ENCODE measurements around the gene POU6F2. TPM values are rescaled to one million over a fixed set of nuclear protein-coding genes. Genes with fewer than 3 reads are reported as not detected.
"Not testable (repeated sequence)": the region's sequence is repeated elsewhere in the genome, so short reads cannot be mapped to it uniquely, and the experiment has no call there.

Gene POU6F2
- polyA plus RNA-seq, 1 donor = 0.18 TPM

DNA sequence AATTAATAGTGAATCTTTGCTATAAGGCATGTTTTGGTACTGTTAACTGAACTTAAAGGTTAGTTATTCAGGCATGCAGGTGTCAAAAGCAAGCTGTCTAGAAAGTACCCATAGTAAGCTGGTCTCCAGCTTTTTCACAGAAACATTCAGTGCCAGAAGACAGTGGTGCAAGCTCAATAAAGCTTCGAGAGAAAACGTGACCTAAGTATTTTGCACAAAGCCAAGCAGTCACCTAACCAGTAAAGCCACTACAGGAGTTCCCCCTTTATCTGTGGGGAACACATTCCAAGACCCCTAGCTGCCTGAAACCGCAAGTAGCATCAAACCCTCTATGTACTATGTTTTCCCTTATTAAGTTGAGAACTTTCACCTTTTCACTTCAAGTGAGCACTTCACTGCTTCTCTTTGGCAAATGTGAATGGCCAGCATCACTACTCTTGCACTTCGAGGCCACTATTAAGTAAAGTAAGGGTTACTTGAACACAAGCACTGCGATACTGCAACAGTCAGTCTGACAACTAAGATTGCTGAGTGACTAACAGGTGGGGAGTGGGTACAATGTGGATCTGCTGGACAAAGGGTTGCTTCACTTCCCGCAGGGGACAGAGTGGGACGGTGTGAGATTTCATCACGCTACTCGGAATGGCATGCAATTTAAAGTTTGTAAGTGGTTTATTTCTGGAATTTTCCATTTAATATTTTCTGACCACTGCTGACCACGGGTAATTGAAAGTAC, 334.7 kb downstream of the POU6F2 start:
- no peak for DNase-seq

- no peak for DNase-seq
Observed at GRCh38 chr7:39313376-39313775, 335.7 kb downstream of the POU6F2 start.

- DNase-seq = no peak
Observed at GRCh38 chr7:39313974-39314373, 336.3 kb downstream of the POU6F2 start.

- DNase-seq = no peak
Observed at GRCh38 chr7:39317107-39317506, 339.4 kb downstream of the POU6F2 start.

DNA sequence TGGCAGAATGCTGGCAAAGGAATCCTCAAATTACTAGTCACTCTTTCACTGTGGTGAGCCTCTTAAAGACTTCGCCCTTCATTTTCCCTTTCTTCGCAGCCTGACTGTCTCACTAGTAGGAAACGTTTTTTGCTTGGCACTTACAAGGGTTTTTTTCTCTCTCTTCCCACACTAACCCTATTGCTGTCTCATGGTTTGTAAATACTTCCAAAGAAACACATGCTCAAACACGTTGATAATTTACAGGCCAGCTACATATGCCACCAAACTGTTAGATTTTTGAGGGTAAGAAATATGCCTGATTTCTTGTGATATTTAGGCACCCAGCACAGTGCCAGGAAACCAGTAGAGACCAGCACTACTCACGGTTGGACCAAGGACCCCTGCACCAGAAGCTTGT, 340.2 kb downstream of the POU6F2 start:
- no peak for DNase-seq

GRCh38 chr7:39321245-39321644, 343.5 kb downstream of the POU6F2 start:
- DNase-seq = no peak

DNA sequence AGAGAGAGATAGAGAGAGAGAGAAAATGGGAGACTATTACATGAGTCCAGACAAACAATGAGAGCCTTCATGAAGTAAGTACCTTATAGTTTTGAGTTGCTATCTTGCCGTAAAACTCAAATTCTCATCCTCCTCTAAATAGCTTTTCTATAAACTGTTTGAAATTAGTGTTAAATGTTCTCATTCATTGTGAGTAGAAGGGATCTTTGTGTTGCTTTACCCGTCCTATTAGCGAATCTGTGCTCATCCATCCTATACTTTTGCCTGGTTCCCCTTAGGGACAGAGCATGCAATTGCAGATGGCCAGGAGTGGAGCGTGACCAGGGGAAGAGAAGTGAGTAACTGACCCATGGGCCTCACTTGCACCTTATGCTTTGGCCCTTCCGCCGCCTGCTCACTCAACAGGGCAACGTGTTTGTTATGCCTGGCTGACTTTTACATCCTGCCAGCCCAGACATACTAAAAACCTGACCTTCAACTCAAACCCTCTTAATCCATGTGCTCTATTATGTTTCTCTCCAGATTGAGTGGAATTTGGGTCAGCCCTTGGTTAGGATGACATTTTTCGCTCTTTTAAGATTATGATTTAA, 344.3 kb downstream of the POU6F2 start:
- no peak for DNase-seq

DNA sequence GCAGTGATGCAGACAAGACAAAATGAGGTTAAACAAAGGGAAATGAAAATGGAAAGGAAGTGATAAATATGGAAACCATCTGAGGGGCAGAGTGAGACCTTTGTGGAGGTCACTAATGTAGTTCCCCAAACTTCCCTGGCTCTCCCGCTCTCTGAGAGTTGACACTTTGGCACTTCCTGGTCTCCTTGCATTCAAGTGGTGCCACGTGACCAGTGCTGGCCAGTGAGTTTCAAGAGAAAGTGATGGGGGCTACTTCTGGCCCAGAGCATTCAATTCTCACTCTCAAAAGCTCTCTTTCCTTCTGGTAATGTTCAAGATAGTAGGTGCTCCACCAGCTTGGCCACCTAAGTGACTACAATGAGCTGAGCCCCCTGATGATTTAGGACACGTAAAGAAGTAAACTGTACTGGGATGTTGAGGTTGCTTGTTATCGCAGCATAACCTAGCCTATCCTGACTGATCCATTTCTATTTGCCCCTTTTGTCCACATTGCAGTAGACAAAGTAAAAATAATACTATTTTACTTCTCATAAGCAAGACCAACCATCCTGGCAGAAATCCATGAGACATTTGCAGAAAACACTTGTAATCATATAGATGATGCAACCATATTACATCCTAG, 346.5 kb downstream of the POU6F2 start:
- DNase-seq = no peak

GRCh38 chr7:39331607-39332006, 353.9 kb downstream of the POU6F2 start:
- DNase-seq = not testable (repeated sequence)

DNA sequence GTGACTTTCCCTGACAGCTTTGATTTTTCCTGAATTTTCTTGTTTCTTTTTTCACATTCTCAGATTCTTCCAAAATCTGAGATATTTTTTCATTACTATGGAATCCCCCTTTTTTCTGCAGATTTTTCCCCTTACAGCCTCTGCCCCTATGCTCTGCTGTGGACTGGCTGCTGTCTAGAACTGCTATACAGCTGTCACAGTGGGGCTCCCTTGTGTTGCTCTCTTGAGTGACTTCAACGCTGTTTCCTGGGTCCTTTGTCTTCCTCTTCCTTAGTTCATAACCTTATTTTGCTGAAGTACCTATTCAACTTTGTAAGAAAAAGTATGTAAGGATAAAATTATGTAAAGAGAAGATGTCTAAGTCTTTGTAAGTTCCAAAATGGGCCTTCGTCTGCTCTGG, 354.4 kb downstream of the POU6F2 start:
- DNase-seq = no peak

DNA sequence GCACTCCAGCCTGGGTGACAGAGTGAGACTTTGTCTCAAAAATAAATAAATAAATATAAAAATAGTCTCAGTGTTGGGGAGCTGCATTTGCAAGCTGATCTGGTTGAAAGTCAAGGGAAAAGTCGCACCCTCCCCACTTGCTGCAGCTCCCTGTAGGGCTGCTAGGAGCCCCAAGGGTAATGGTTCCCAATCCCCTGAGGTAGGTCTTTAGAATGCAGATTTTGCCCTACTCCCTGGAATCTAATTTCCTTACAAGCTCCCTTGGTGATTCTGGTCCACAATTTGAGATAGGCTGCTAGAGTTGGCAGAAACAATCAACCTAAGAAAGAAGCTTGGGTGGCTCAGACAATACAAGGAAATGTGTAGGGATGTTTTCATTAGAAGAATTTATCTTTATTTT, 356.0 kb downstream of the POU6F2 start:
- no peak for DNase-seq

DNA sequence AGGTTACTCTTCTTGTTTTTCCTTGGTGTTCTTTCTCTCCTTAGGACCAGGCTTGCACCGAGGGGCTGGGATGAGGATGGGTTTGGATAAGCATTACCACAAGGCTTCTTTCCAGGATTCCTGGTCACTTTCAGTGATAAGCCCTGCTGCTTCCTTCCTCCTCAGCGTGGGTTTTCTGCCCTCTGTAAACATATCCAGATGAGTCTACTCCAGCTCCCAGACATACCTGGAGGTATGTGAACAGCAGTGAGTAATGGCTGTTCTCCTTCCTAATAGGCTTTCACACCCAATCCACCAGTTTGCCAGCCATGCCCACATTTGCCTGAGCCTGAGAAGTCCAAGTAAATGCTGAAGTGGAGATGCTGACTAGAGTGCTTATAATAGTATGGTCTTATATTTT, 358.7 kb downstream of the POU6F2 start:
- no peak for DNase-seq

GRCh38 chr7:39338716-39339115, 361.0 kb downstream of the POU6F2 start:
- no peak for DNase-seq

DNA sequence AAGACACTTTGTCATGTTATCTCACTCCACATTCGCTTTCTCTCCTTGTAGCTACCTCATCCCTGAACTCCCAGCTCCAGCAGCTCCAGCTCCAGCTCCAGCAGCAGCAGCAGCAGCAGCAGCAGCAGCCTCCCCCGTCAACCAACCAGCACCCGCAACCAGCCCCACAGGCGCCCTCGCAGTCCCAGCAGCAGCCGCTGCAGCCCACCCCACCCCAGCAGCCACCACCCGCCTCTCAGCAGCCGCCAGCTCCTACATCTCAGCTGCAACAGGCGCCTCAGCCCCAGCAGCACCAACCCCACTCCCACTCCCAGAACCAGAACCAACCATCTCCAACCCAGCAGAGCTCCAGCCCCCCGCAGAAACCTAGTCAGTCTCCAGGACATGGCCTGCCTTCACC, 361.9 kb downstream of the POU6F2 start:
- no peak for DNase-seq

GRCh38 chr7:39341083-39341482, 363.4 kb downstream of the POU6F2 start:
- DNase-seq = no peak

DNA sequence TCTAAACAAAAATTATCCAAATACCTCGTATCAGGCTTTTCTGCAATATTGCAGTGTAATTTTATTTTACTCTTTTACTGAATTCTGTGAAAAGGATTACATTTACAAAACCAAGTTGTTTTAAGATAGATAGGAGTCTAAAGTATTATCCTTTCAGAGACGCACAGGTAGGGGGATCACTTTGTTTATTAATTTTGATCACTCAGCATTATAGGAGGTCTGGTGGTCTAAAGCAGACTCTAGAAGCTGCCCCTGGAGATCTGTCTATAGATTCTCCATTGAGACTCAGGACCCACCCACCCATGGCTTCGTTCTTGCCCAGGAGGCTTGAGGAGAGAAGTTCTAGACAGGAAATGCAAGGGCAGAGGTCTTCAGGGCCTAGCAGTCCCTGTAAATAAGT, 365.1 kb downstream of the POU6F2 start:
- DNase-seq = no peak

DNA sequence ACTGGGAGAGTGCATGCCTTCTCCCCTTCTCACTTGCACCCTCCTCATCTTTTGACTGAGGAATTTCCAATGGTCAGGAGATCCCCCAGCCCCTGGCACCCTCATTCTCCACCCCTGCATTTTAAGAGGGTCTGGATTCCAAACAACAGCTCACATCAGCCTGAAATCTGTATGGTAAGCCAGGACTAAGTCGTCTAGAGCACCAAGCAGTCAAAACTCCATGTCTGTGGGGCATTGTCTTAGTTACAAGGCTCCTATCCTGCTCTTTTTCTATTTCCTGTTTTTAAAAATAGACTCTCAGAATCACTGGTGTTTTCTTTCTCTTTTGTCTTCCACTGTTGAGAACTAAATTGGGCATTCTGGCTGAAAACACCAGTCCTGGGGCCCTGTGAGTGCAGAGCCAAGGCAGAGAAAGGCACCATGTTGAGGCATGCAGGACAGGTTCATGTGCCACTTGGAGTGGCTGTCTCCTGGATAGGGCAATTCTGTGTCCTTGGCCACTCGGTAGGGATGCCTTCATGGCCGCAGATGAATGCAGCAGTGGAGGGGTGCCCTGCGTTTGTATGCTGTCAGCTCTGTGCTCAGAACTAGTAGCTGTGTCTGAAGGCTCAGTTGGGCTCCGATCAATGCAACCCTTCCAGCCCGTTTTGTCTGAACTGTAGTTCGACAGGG, 371.9 kb downstream of the POU6F2 start:
- DNase-seq = no peak

DNA sequence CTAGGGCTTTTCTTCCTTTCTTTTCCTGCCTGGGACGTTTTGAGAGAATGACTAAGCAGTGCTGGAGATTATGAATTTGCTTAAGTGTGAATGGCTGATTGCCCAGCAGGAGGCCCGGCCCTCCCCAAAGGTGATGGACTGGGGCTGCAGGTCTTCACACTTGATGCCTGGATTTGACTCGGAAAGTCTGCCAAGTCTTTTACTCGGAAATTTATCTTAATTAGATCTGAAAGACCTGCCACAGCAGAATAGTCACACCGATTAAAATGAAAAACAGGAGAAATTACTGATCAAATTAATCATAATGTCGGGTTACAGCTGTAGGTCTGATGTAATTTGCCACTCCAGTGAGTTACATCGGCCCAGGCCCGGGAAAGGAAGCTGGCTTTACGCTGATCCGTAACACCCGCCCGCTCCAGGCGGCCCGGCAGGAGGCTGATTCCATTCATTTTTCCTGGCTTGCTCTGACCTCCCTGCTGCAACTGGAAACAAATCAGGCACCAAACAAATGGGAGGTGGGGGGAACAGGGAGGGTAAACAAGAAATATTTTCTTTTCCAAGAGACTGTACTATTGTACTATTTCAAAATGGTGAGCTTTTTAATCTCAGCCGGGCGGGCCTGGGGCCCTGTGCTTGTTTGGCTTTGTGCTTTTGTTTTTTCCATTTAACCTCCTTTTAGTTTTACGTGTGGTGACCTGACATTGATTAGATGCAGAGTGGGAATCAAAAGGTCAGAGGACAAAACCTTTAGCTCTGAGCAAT, 376.1 kb downstream of the POU6F2 start:
- no peak for DNase-seq

- no peak for DNase-seq
Observed at GRCh38 chr7:39355664-39356063, 378.0 kb downstream of the POU6F2 start.

DNA sequence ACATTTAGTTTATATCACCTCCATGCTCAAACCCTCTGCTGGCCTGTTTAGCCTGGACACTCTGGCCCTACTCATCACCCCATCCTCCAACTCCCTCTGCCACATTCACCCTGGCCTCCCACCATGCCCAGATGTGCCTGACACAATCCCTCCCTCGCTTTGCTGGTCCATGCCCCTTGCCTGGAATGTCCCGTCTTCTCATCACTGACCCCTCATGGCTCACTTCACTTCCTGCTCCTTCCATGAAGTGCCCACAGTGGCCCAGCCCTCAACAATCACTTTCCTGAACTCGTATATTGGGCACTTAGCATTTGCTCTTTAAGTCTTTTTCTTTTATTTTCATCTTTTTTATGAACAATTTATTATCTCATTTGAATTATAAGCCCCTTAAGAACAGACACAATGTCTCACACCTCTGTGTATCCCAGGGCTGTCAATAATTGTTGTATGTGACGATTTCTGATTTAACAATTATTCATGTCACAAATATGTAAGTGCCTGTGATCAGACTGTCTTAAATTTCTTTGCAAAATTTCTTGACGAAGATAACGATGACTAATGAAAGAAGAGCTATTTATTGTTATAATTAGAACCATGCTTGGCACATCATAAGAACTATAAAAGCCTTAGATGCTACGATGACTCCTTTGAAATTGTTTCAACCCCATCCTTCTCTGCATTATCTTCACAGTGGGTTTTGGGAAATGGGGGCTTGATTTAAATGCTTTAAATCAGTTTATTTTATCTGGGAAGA, 378.6 kb downstream of the POU6F2 start:
- no peak for DNase-seq

DNA sequence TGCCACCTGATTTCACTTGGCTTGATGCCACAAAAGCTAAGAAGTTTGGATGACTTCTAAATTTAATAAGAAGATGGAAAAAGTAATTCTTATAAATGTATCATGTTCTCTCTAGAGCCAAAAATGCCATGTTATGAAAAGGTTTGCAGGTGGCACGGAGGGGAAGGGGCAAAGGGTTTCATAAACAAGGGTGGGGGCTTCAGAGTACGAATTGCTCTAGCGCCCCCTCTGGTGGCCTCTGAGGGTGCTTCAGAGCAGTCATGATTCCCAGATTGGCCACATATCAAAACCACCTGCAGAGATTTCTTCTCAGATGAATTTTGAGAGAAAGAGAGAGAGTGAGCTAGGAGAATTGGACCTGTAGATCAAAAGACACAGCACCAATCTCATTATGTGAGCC, 379.9 kb downstream of the POU6F2 start:
- no peak for DNase-seq

GRCh38 chr7:39360038-39360437, 382.3 kb downstream of the POU6F2 start:
- DNase-seq = no peak

Data from hindlimb muscle (tissue), 1 donor.